IPS-NIHi7 (cell line): ENCODE measurements around the gene ACSM2A.
"Not testable (repeated sequence)": the region's sequence is repeated elsewhere in the genome, so short reads cannot be mapped to it uniquely, and the experiment has no call there.

Source experiments
- DNase-seq: peaks from one replicate; pipeline ENCODE4 v3.0.0; 2012; ENCODE audit warnings: mixed read lengths; ENCODE audit errors: extremely low spot score

The ACSM2A gene

GRCh38 chr16:20451364-20451763 is at the start of gene ACSM2A:
Gene ACSM2A, plus strand, starts transcription at chr16:20451521. Its CDS starts 8,594 bp downstream, at chr16:20460115.
- DNase-seq = not testable (repeated sequence)

GRCh38 chr16:20402651-20403050 is 48.7 kb upstream of the ACSM2A start:
- DNase-seq = no peak

- no peak for DNase-seq
These were observed 46.7 kb upstream of the ACSM2A start, which contains the start of gene PDILT for GRCh38 chr16:20404637-20405036. Gene PDILT, minus strand, starts transcription at chr16:20404737. Its CDS starts 5,437 bp downstream, at chr16:20399300.

GRCh38 chr16:20409398-20410120 is 41.8 kb upstream of the ACSM2A start, which contains the start of gene ACSM5:
Gene ACSM5, plus strand, starts transcription at chr16:20409534. Its CDS starts 1,951 bp downstream, at chr16:20411485.
- no peak for DNase-seq

- DNase-seq = no peak
These were observed 41.1 kb upstream of the ACSM2A start for GRCh38 chr16:20410121-20410723.

GRCh38 chr16:20411055-20411454 is 40.3 kb upstream of the ACSM2A start:
- DNase-seq = no peak

- DNase-seq = no peak
These were observed 35.8 kb upstream of the ACSM2A start for GRCh38 chr16:20415541-20415940.

- DNase-seq = not testable (repeated sequence)
These were observed 32.2 kb upstream of the ACSM2A start for GRCh38 chr16:20419093-20419492.

GRCh38 chr16:20421748-20422147 is 29.6 kb upstream of the ACSM2A start:
- not testable (repeated sequence) for DNase-seq

- not testable (repeated sequence) for DNase-seq
These were observed 27.6 kb upstream of the ACSM2A start for GRCh38 chr16:20423772-20424128.

- DNase-seq = no peak
These were observed 27.0 kb upstream of the ACSM2A start for GRCh38 chr16:20424129-20424866.

GRCh38 chr16:20427401-20427797 is 23.9 kb upstream of the ACSM2A start:
- not testable (repeated sequence) for DNase-seq

GRCh38 chr16:20429499-20429898 is 21.8 kb upstream of the ACSM2A start:
- DNase-seq = not testable (repeated sequence)

GRCh38 chr16:20430480-20430879 is 20.8 kb upstream of the ACSM2A start:
- DNase-seq = not testable (repeated sequence)

GRCh38 chr16:20430948-20431347 is 20.4 kb upstream of the ACSM2A start:
- no peak for DNase-seq

- DNase-seq = not testable (repeated sequence)
These were observed 12.4 kb upstream of the ACSM2A start for GRCh38 chr16:20438950-20439349.

- not testable (repeated sequence) for DNase-seq
These were observed 11.5 kb upstream of the ACSM2A start for GRCh38 chr16:20439820-20440231.

- not testable (repeated sequence) for DNase-seq
These were observed 10.6 kb upstream of the ACSM2A start for GRCh38 chr16:20440731-20441130.

- DNase-seq = no peak
These were observed 10.1 kb upstream of the ACSM2A start for GRCh38 chr16:20441191-20441590.

- DNase-seq = not testable (repeated sequence)
These were observed 9.5 kb upstream of the ACSM2A start for GRCh38 chr16:20441859-20442258.

- DNase-seq = not testable (repeated sequence)
These were observed 4.5 kb upstream of the ACSM2A start for GRCh38 chr16:20446652-20447393.

- not testable (repeated sequence) for DNase-seq
These were observed 2.3 kb downstream of the ACSM2A start for GRCh38 chr16:20453633-20454032.
